ENCODE data around the gene OSBPL6. TPM values are rescaled to one million over a fixed set of nuclear protein-coding genes. Genes with fewer than 3 reads are reported as not detected.

Gene OSBPL6
- total RNA-seq, 1 experiment from 2014 or later, result 2.1 TPM

DNA sequence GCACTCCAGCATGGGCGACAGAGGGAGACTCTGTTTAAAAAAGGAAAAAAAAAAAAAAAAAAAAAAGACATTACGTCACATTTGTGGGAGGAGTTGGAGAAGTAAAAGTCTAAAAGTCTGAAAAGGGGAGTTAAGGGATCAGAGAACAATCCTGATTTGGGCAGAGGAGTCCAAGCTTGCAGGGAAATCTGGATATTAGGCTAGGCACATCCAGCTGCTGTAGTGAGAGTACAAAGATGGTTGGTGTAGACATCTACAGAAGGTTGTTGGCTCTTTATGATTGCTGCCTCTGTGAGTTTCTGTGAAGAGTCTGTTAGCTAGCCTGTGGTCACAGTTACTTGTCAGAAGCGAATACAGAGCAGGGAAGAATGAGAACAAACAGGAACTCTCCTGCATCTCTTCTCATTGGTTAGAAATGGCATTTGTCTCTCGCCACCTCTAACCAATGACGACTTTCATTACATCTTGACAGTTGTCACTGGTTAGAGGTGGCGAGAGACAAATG is 3.3 kb upstream of the OSBPL6 start:
- ATAC-seq, result no peak
- no TSS peak for BruUV-seq (replicated peaks)
- no peak for TF ChIP-seq REST (IDR thresholded peaks at IDR 0.05; ENCODE audit: insufficient read depth in 1 of 2, low read depth in 2 of 2, low read length in 1 of 2)
- no peak for TF ChIP-seq SIN3A (IDR thresholded peaks at IDR 0.05; ENCODE audit: borderline replicate concordance, insufficient read depth, low read depth, low read length)
- intact Hi-C loops (cut with micrococcal nuclease; ENCODE audit: unreplicated experiment), result no loop called here
- Histone ChIP-seq H3K36me3 (ENCODE audit: control insufficient read depth, insufficient read depth, low read length) (no peaks in the 10 kb centered on the region), H3K4me3 (ENCODE audit: low read depth in 2 of 2, low read length in 2 of 2) (no peak overlapping the region), H3K27ac (ENCODE audit: low read length) (no peak overlapping the region), H3K9me3 (ENCODE audit: control insufficient read depth, insufficient read depth, low read depth, low read length) (no peaks in the 10 kb centered on the region), H3K4me1 (ENCODE audit: control insufficient read depth, insufficient read depth, low read length) (peaks cover 3% of the 10 kb centered on the region; the same call in 1 of the 2 replicates), H3K27me3 (ENCODE audit: control insufficient read depth, insufficient read depth, low read length) (peaks cover 15% of the 10 kb centered on the region)
- no peak for DNase-seq (ENCODE audit: low read depth, low spot score)
- CTCF ChIA-PET, result no interaction called here
- in situ Hi-C loops (cut with HindIII; ENCODE audit: low pct_unique_long_range_greater_than_20kb, low sequenced_read_pairs), result no loop called here
- POLR2A ChIA-PET, result interaction anchor here (0.6 kb wide), 1 partner anchor 14 kb away, joined by 8 read pairs; no protein-coding TSS in a partner anchor

- CTCF ChIA-PET, result no interaction called here
- H3K4me1 ChIP-seq (ENCODE audit: control insufficient read depth, insufficient read depth, low read length), result peaks cover 4% of the 10 kb centered on the region; the same call in 1 of the 2 replicates
- H3K9me3 ChIP-seq (ENCODE audit: control insufficient read depth, insufficient read depth, low read depth, low read length), result no peaks in the 10 kb centered on the region
- BruUV-seq (replicated peaks), result no TSS peak
- intact Hi-C loops (cut with micrococcal nuclease; ENCODE audit: unreplicated experiment) (no loop called here), in situ Hi-C loops (cut with HindIII; ENCODE audit: low pct_unique_long_range_greater_than_20kb, low sequenced_read_pairs) (no loop called here)
- POLR2A ChIA-PET, result no interaction called here
- no peak for ATAC-seq
- no peak overlapping the region for H3K4me3 ChIP-seq (ENCODE audit: low read depth in 2 of 2, low read length in 2 of 2)
- no peak overlapping the region for H3K27ac ChIP-seq (ENCODE audit: low read length)
- peaks cover 20% of the 10 kb centered on the region for H3K27me3 ChIP-seq (ENCODE audit: control insufficient read depth, insufficient read depth, low read length)
- no peaks in the 10 kb centered on the region for H3K36me3 ChIP-seq (ENCODE audit: control insufficient read depth, insufficient read depth, low read length)
- DNase-seq (ENCODE audit: low read depth, low spot score), result no peak
- TF ChIP-seq SIN3A (IDR thresholded peaks at IDR 0.05; ENCODE audit: borderline replicate concordance, insufficient read depth, low read depth, low read length) (no peak), POLR2AphosphoS5 (IDR thresholded peaks at IDR 0.05; ENCODE audit: low read depth, low read length) (no peak), REST (IDR thresholded peaks at IDR 0.05; ENCODE audit: insufficient read depth in 1 of 2, low read depth in 2 of 2, low read length in 1 of 2) (no peak), TCF7L2 (IDR thresholded peaks at IDR 0.05; ENCODE audit: low read depth, low read length) (no peak), CTCF (IDR thresholded peaks at IDR 0.05) (no peak)
These were observed 2.8 kb upstream of the OSBPL6 start for GRCh38 chr2:178191511-178191910.

Data from Panc1 (cell line).